ENCODE results near the gene RBM26.
"Not testable (repeated sequence)": the region's sequence is repeated elsewhere in the genome, so short reads cannot be mapped to it uniquely, and the experiment has no call there.

Gene RBM26

GRCh38 chr13:79386125-79386826 lies 19.8 kb downstream of the RBM26 start:
- DNase-seq (ENCODE audit: low spot score), result peak; percentile 40

DNA sequence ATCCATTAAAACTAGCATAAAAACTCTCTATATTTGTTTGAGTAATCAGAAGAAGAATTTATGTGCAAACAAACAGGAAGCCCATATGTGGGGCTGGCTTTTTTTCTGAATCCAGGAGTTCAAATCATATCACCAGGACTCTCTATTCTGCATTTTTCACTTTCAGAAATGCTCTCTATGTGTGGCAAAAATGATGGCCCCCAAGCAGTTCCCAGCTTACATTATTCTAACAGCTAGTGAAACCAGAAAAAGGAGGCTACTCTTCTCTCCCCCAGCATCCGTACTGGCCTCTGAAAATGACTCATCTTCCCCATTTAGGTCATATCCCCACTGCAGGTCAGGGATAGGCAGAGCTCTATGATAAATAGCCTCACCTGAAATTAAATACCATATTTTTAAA lies 20.4 kb downstream of the RBM26 start:
- DNase-seq (ENCODE audit: low spot score), result peak; percentile 81

DNA sequence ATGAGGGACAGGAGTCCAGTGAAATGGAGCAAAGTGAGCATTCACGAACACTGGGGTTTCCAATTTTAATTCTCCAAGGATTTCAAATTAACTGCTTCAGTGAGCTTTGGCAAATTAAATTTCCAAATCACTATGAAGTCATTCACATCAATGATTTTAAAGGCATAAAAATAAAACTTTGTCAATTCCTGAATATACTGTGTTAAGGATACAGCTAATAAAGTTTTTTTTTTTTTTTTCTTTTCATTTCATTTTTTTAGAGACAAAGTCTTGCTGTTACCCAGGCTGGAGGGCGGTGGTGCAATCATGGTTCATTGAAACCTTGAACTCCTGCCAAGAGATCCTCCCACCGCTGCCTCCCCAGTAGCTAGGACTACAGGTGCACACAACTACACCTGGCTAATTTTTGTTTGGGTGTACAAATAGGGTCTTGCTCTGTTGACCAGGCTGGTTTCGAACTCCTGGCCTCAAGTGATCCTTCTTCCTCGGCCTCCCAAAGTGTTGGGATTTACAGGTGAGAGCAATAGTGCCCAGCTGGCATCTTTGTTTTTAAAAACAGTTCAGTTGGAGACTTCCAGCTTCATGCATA lies 21.9 kb downstream of the RBM26 start:
- DNase-seq (ENCODE audit: low spot score), result no peak

GRCh38 chr13:79382545-79383275 lies 23.3 kb downstream of the RBM26 start:
- no peak for DNase-seq (ENCODE audit: low spot score)

- no peak for DNase-seq (ENCODE audit: low spot score)
These were observed 25.1 kb downstream of the RBM26 start for GRCh38 chr13:79380997-79381396.

- DNase-seq (ENCODE audit: low spot score), result no peak
These were observed 26.8 kb downstream of the RBM26 start for GRCh38 chr13:79379274-79379673.

- no peak for DNase-seq (ENCODE audit: low spot score)
These were observed 29.2 kb downstream of the RBM26 start for GRCh38 chr13:79376843-79377242.

- DNase-seq (ENCODE audit: low spot score), result no peak
These were observed 31.5 kb downstream of the RBM26 start for GRCh38 chr13:79374578-79374977.

GRCh38 chr13:79373916-79374315 lies 32.1 kb downstream of the RBM26 start:
- no peak for DNase-seq (ENCODE audit: low spot score)

DNA sequence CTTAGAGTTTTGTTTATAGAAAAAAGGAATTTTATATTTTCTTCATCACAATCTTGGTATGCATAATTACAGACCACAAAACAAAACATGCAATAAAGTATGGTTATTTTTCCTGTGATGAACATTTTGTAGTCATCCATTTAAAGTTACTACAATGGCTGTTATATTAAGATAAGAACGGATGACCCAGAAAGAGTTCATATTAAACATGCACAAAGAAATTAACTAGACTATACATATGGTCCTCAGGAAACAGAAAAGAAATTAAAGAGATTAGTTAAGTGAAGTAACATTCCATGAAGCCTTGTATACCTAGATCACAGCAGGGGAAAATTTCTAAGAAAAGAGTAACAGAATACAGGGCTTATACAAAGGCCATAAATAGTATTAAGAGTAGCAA lies 36.8 kb downstream of the RBM26 start:
- no peak for DNase-seq (ENCODE audit: low spot score)

GRCh38 chr13:79365981-79366380 lies 40.1 kb downstream of the RBM26 start:
- DNase-seq (ENCODE audit: low spot score), result no peak

GRCh38 chr13:79361299-79361698 lies 44.8 kb downstream of the RBM26 start:
- DNase-seq (ENCODE audit: low spot score), result no peak

- DNase-seq (ENCODE audit: low spot score), result peak; percentile 6
These were observed 46.0 kb downstream of the RBM26 start for GRCh38 chr13:79360095-79360494.

DNA sequence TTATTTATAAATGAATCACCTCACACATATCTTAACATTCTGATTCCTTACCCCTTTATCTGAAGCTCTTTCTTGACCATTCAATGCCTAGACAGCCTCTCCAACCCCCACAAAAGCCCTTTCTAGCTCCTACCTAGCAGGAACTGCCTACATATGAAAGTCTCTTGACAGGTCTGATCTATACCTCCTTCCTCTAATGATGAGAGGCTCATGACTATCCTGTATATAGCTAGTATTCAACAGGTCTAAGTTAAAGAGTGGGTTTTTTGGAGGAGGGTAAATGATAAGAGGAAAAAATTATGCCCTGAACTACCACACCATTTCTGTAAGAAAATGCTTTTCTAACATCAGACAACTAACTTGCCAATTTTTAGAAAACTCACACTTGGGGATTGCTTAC lies 47.0 kb downstream of the RBM26 start:
- no peak for DNase-seq (ENCODE audit: low spot score)

- DNase-seq (ENCODE audit: low spot score), result no peak
These were observed 51.8 kb downstream of the RBM26 start for GRCh38 chr13:79354285-79354684.

GRCh38 chr13:79353693-79354092 lies 52.4 kb downstream of the RBM26 start:
- DNase-seq (ENCODE audit: low spot score), result no peak

DNA sequence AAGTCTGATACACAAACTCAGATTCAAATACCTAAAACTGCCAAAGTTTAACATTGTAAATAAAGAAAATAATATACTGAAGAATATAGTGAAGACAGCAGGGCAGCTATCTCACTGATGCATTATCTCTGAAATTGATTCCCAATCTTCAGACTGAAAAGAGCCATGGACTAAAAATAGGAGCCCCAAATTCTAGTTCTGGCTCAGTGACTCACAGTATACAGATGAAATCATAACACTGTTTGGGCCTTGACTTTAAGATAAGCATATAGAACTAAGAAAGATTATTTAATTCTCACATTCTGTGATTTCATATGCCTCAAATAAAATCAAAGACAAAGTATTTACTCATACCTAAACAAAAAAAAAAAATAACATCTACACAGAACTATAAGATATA lies 53.9 kb downstream of the RBM26 start:
- DNase-seq (ENCODE audit: low spot score), result no peak

- DNase-seq (ENCODE audit: low spot score), result not testable (repeated sequence)
These were observed 56.4 kb downstream of the RBM26 start for GRCh38 chr13:79349608-79350007.

DNA sequence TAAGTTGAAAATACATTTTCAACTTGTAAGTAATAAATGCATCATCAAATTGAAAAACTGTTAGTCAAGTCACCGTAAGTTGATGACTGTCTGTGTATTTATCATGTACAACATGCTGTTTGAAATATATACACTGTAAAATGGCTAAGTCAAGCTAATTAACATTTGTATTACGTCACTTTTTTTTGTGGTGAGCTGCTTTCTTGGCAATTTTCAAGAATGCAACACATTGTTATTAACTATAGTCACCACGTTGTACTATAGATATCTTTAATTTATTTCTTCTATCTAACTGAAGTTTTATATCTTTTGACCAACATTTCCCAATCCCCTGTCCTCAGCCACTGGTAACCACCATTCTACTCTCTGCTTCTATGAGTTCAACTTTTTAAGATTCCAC lies 57.0 kb downstream of the RBM26 start:
- no peak for DNase-seq (ENCODE audit: low spot score)

GRCh38 chr13:79346300-79346914 lies 59.6 kb downstream of the RBM26 start:
- DNase-seq (ENCODE audit: low spot score), result no peak

DNA sequence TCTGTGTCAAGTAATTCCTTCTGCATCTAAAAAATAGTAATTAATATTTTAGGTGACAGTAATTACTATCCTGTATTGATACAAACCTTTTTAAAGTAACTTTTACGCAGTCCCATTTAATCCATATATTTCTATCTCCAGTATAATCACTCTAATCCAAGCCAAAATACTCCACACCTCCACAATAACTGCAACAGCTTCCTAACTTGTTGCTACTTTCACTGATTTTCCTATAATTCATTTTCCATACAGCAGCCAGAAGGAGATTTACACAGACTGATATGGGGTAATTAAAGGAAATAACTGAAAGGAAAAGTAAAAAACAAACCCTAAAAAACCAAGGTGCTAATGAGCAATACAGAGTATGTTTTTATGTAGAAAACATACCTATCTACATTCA lies 64.9 kb downstream of the RBM26 start:
- DNase-seq (ENCODE audit: low spot score), result no peak

DNA sequence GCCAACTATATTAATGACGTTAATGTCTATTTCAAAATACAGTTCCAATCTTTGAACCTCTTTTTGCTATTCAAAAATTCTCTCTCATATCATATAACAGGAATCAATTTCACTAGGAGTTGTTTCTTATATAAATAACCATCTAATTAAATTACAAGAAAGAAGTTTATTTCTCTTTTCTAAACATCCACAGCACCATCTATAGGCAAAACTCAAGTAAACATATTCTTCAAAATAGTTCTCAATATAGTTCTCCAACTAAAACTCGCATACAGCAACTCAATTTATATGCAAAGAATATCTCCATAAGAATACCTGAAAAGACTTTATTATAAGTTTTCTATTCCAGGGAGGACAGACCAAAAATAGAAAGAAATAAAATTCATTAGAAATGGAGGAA lies 65.6 kb downstream of the RBM26 start:
- no peak for DNase-seq (ENCODE audit: low spot score)

- no peak for DNase-seq (ENCODE audit: low spot score)
These were observed 67.7 kb downstream of the RBM26 start for GRCh38 chr13:79338343-79338742.
